Stimulated activated CD8-positive, alpha-beta memory T cell treated with anti-CD3 and anti-CD28 coated beads, Interleukin-12 subunit alpha, Interleukin-12 subunit beta, amount 100 ng/mL, for 24 hours (primary cell): Measurements from ENCODE around the gene CUEDC1.
A peak's percentile ranks its signal among the peaks of the same experiment; 100 is the strongest.

Experiments
- DNase-seq: peaks from one replicate; pipeline ENCODE4 v3.0.0-alpha.2; 2020; ENCODE audit errors: extremely low read depth

The CUEDC1 gene

GRCh38 chr17:57955183-57955931 lies at the start of gene CUEDC1:
CUEDC1 (minus strand) TSS chr17:57955412; CDS start chr17:57885564, 69,848 bp downstream.
- no peak for DNase-seq

- DNase-seq = no peak
These were observed 48.8 kb upstream of the CUEDC1 start for GRCh38 chr17:58004060-58004459.

GRCh38 chr17:58002973-58003372 lies 47.8 kb upstream of the CUEDC1 start:
- DNase-seq = no peak

GRCh38 chr17:58002154-58002948 lies 47.1 kb upstream of the CUEDC1 start:
- no peak for DNase-seq

- no peak for DNase-seq
These were observed 46.4 kb upstream of the CUEDC1 start for GRCh38 chr17:58001461-58002124.

- DNase-seq = no peak
These were observed 44.3 kb upstream of the CUEDC1 start for GRCh38 chr17:57999496-58000017.

- no peak for DNase-seq
These were observed 43.8 kb upstream of the CUEDC1 start for GRCh38 chr17:57999010-57999495.

GRCh38 chr17:57997085-57997809 lies 42.0 kb upstream of the CUEDC1 start:
- DNase-seq = no peak

GRCh38 chr17:57995076-57995956 lies 40.1 kb upstream of the CUEDC1 start:
- no peak for DNase-seq

GRCh38 chr17:57994436-57994835 lies 39.2 kb upstream of the CUEDC1 start:
- DNase-seq = no peak

- DNase-seq = no peak
These were observed 38.5 kb upstream of the CUEDC1 start for GRCh38 chr17:57993471-57994365.

GRCh38 chr17:57991537-57991936 lies 36.3 kb upstream of the CUEDC1 start:
- DNase-seq = no peak

- no peak for DNase-seq
These were observed 34.8 kb upstream of the CUEDC1 start for GRCh38 chr17:57990037-57990436.

- DNase-seq = peak; percentile 33
These were observed 33.4 kb upstream of the CUEDC1 start for GRCh38 chr17:57988301-57989250.

GRCh38 chr17:57987581-57988300 lies 32.5 kb upstream of the CUEDC1 start, which contains the start of gene VEZF1:
VEZF1 (minus strand) TSS chr17:57988254; CDS start chr17:57988111, 143 bp downstream.
- DNase-seq = peak; percentile 47

GRCh38 chr17:57986841-57987580 lies 31.8 kb upstream of the CUEDC1 start:
- peak; percentile 21 for DNase-seq

- DNase-seq = no peak
These were observed 30.4 kb upstream of the CUEDC1 start for GRCh38 chr17:57985675-57985974.
